ENCODE data around the gene SSX2IP. TPM values are rescaled to one million over a fixed set of nuclear protein-coding genes. Genes with fewer than 3 reads are reported as not detected.

The SSX2IP gene
- total and polyA plus RNA-seq, 2 experiments from 2014 or later, result 12.3 to 20.5 TPM

DNA sequence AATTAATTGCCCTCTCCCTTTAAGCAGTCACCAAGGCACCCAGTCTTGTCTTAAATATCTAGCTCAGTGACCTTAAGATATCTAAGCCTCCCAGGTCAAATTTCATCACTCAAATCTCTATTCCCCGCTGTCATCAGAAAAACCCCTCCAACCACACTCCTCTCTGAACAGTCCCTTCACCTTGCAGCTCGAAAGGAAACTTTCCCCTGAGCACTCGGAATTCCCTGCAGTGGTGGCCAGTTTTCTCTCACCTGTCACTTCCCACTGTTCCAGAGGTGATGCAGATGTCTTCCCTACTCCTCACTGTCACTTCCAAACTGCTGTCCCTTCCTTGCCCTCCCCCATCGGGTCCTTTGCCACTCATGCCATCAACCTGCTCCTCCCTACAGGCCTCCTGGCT lies 15.3 kb upstream of the SSX2IP start:
- no peaks in the 10 kb centered on the region for H3K9me3 ChIP-seq (ENCODE audit: low read depth)
- peaks cover 24% of the 10 kb centered on the region for H3K4me1 ChIP-seq (ENCODE audit: low read depth)
- no peaks in the 10 kb centered on the region for H3K27me3 ChIP-seq
- TF ChIP-seq, protein P1, sequence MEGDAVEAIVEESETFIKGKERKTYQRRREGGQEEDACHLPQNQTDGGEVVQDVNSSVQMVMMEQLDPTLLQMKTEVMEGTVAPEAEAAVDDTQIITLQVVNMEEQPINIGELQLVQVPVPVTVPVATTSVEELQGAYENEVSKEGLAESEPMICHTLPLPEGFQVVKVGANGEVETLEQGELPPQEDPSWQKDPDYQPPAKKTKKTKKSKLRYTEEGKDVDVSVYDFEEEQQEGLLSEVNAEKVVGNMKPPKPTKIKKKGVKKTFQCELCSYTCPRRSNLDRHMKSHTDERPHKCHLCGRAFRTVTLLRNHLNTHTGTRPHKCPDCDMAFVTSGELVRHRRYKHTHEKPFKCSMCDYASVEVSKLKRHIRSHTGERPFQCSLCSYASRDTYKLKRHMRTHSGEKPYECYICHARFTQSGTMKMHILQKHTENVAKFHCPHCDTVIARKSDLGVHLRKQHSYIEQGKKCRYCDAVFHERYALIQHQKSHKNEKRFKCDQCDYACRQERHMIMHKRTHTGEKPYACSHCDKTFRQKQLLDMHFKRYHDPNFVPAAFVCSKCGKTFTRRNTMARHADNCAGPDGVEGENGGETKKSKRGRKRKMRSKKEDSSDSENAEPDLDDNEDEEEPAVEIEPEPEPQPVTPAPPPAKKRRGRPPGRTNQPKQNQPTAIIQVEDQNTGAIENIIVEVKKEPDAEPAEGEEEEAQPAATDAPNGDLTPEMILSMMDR (IDR thresholded peaks at IDR 0.05; ENCODE audit: low read depth, low read length), result no peak
- H3K36me3 ChIP-seq, result no peaks in the 10 kb centered on the region
- H3K4me3 ChIP-seq, result no peak overlapping the region
- no peak for DNase-seq (ENCODE audit: low read depth in 1 of 2, low spot score in 1 of 2)
- no peak overlapping the region for H3K27ac ChIP-seq

DNA sequence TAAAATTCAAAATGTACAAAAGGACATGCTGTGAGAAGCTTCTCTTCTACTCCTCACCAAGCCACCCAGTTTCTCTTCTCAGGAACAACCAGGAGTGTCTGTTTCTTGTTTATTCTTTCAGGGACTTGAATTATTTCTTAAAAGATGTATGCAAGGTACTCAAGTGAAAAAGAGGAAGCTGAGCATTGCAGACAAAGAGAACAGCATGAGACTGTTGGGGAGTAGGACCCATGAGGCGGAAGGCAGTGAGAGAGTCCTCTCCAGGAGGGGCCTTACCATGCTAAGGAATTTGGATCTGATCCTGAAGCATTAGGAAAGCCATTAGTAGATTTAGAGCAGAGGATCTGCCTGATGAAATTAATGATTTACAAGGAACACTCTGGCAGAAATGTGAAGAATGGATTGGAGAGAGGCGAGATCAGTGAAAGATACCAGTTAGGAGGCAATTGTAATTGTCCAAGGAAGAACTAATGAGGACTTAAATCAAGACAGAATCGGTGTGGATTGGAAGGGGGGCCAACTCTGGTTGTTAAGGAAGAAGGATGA lies 14.7 kb upstream of the SSX2IP start:
- Histone ChIP-seq H3K27ac (no peak overlapping the region), H3K27me3 (no peaks in the 10 kb centered on the region), H3K4me3 (no peak overlapping the region), H3K9me3 (ENCODE audit: low read depth) (no peaks in the 10 kb centered on the region), H3K4me1 (ENCODE audit: low read depth) (peaks cover 24% of the 10 kb centered on the region), H3K36me3 (no peaks in the 10 kb centered on the region)
- TF ChIP-seq, protein P1 (IDR thresholded peaks at IDR 0.05; ENCODE audit: low read depth, low read length), result no peak
- no peak for DNase-seq (ENCODE audit: low read depth in 1 of 2, low spot score in 1 of 2)

DNA sequence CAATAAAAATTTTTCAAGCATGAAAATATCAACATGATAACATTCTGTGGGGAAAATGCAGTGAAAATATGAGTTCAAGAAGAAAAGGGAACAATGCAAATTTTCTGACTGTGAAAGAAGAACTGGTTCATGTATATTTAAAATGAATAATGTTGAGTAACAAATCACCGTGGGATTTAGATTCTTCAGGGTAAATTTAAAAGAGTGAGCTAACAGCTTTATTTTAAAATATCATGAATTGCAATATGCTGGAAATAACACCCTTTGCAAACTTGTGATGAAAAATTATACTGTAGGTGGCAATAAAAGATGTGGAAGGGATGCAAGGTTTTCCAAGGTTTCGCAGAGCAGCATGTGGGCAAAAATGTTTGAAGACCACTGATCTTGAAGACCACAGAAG lies 13.2 kb upstream of the SSX2IP start:
- H3K27me3 ChIP-seq, result no peaks in the 10 kb centered on the region
- H3K36me3 ChIP-seq, result no peaks in the 10 kb centered on the region
- peaks cover 24% of the 10 kb centered on the region for H3K4me1 ChIP-seq (ENCODE audit: low read depth)
- no peak for DNase-seq (ENCODE audit: low read depth in 1 of 2, low spot score in 1 of 2)
- H3K9me3 ChIP-seq (ENCODE audit: low read depth), result no peaks in the 10 kb centered on the region
- H3K27ac ChIP-seq, result no peak overlapping the region
- H3K4me3 ChIP-seq, result no peak overlapping the region
- TF ChIP-seq, protein P1 (IDR thresholded peaks at IDR 0.05; ENCODE audit: low read depth, low read length), result no peak

DNA sequence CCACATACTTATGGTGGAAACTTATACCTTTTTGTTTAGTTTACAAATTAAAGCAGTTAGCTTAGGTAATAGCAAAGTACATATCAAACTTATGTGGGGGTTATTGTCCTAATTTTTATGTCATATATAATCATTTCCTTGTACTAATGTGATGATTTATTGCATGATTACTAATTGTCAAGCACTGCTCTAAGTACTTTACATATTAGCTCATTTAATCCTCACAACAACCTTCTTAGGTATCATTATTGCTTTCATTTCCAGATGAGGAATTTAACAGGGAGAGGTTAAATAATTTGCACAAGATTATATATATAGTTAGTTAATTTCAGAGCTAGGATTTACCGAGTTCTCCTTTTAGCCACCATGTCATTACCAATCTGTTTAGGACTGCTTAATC lies 11.9 kb upstream of the SSX2IP start:
- Histone ChIP-seq H3K4me3 (no peak overlapping the region), H3K4me1 (ENCODE audit: low read depth) (peaks cover 24% of the 10 kb centered on the region), H3K9me3 (ENCODE audit: low read depth) (no peaks in the 10 kb centered on the region), H3K27ac (no peak overlapping the region), H3K27me3 (no peaks in the 10 kb centered on the region), H3K36me3 (no peaks in the 10 kb centered on the region)
- TF ChIP-seq, protein P1 (IDR thresholded peaks at IDR 0.05; ENCODE audit: low read depth, low read length), result no peak
- DNase-seq (ENCODE audit: low read depth in 1 of 2, low spot score in 1 of 2), result no peak

DNA sequence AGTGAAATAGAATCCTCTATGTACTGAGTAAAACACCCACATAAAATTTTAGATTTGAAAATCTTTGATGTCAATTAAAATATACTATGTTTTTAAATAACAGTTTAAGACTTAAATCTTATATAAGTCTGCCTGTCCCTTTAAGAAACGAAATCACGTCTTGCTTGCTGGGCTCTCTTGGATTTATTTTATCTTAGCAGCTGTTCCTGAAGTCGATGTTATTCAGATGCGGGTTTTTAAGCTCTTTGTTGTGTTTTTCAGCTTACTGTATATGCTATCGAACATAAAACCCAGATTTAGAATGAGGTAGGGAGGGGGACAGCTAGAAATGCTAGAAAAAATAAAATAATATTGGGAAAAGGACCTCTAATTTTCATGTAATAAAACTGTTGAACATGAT lies 11.1 kb upstream of the SSX2IP start:
- peak in 1 of 2 donors; percentile 41 for DNase-seq (ENCODE audit: low read depth in 1 of 2, low spot score in 1 of 2)
- Histone ChIP-seq H3K4me3 (no peak overlapping the region), H3K27ac (no peak overlapping the region)

More for the DNA sequence above, 11.1 kb upstream of the SSX2IP start:
- TF ChIP-seq, protein P1 (IDR thresholded peaks at IDR 0.05; ENCODE audit: low read depth, low read length), result no peak
- H3K27me3 ChIP-seq, result no peaks in the 10 kb centered on the region
- H3K4me1 ChIP-seq (ENCODE audit: low read depth), result peaks cover 24% of the 10 kb centered on the region
- H3K36me3 ChIP-seq, result no peaks in the 10 kb centered on the region
- no peaks in the 10 kb centered on the region for H3K9me3 ChIP-seq (ENCODE audit: low read depth)
